HepG2 (cell line): ENCODE results near the gene CCDC85C. TPM values are rescaled to one million over a fixed set of nuclear protein-coding genes. Genes with fewer than 3 reads are reported as not detected.

Source experiments
- ARNTL ChIP-seq: sonication (generic); formaldehyde crosslinking; IDR thresholded peaks from 2 replicates; pipeline ENCODE4 v1.4.0; 2020; ENCODE audit warnings: mild to moderate bottlenecking, missing genetic modification reagents
- CREB1 ChIP-seq, 2 experiments: fragments of 450-650 bp in 1 of 2; IDR thresholded peaks; 2 replicates each; pipeline ENCODE4 v1.6.1; 2016 to 2017; ENCODE audit warnings: control low read depth in 1 of 2, mild to moderate bottlenecking in 1 of 2, missing compliant biosample characterization in 1 of 2, missing genetic modification characterization in 1 of 2
- CSRNP1 ChIP-seq: sonication (generic); formaldehyde crosslinking; IDR thresholded peaks from 2 replicates; pipeline ENCODE4 v1.8.1; 2023; ENCODE audit warnings: mild to moderate bottlenecking, missing genetic modification reagents
- HDAC2 ChIP-seq: sonication (generic); formaldehyde crosslinking; IDR thresholded peaks from 2 replicates; pipeline ENCODE4 v1.4.0; 2020; ENCODE audit warnings: missing genetic modification reagents
- MAX ChIP-seq: IDR thresholded peaks from 2 replicates; pipeline ENCODE4 v1.6.1; 2012; ENCODE audit warnings: inconsistent platforms
- MAZ ChIP-seq, 2 experiments: sonication (generic) in 1 of 2; formaldehyde crosslinking in 1 of 2; IDR thresholded peaks; 2 replicates each; pipeline versions ENCODE4 v1.5.0 to v1.6.1; 2012 to 2020; ENCODE audit warnings: low read depth in 2 of 2, mild to moderate bottlenecking in 2 of 2, borderline replicate concordance in 1 of 2, improper control_type of control experiment in 1 of 2, low read length in 1 of 2, missing genetic modification reagents in 1 of 2, moderate library complexity in 1 of 2
- MBNL3 ChIP-seq: fragments of 250-450 bp; sonication (Bioruptor Pico); conservative IDR thresholded peaks from 2 replicates; pipeline ENCODE4 v1.8.0; 2022; ENCODE audit warnings: mild to moderate bottlenecking, inconsistent platforms
- MIER3 ChIP-seq: IDR thresholded peaks from 2 replicates; pipeline ENCODE4 v1.6.1; 2016; ENCODE audit warnings: missing compliant biosample characterization, borderline replicate concordance
- MTA3 ChIP-seq: sonication (generic); formaldehyde crosslinking; IDR thresholded peaks from 2 replicates; pipeline ENCODE4 v1.4.0; 2020; ENCODE audit warnings: missing genetic modification reagents
- NR2F6 ChIP-seq, 2 experiments: IDR thresholded peaks; 2 replicates each; pipeline ENCODE4 v1.6.1; 2016; ENCODE audit warnings: antibody characterized with exemption in 1 of 2, mild to moderate bottlenecking in 1 of 2
- PCBP1 ChIP-seq: fragments of 200-400 bp; formaldehyde crosslinking; IDR thresholded peaks from 2 replicates; pipeline ENCODE4 v1.6.1; 2017; ENCODE audit warnings: mild to moderate bottlenecking, low read depth, low read length, borderline replicate concordance
- REL ChIP-seq: sonication (generic); formaldehyde crosslinking; conservative IDR thresholded peaks from 2 replicates; pipeline ENCODE4 v1.8.0; 2022; ENCODE audit warnings: mild to moderate bottlenecking, missing genetic modification reagents, moderate library complexity
- SALL2 ChIP-seq: sonication (generic); formaldehyde crosslinking; IDR thresholded peaks from 2 replicates; pipeline ENCODE4 v1.8.1; 2023; ENCODE audit warnings: mild to moderate bottlenecking, missing genetic modification reagents, inconsistent platforms
- SMAD1 ChIP-seq: sonication (generic); formaldehyde crosslinking; IDR thresholded peaks from 2 replicates; pipeline ENCODE4 v1.4.0; 2020; ENCODE audit warnings: missing genetic modification reagents, low read depth, mild to moderate bottlenecking, borderline replicate concordance
- SMAD9 ChIP-seq: sonication (generic); formaldehyde crosslinking; IDR thresholded peaks from 2 replicates; pipeline ENCODE4 v1.5.1; 2020; ENCODE audit warnings: mild to moderate bottlenecking, missing genetic modification reagents
- UBTF ChIP-seq: sonication (generic); formaldehyde crosslinking; IDR thresholded peaks from 2 replicates; pipeline ENCODE4 v1.4.0; 2020; ENCODE audit warnings: mild to moderate bottlenecking, missing genetic modification reagents
- XBP1 ChIP-seq: sonication (generic); formaldehyde crosslinking; IDR thresholded peaks from 2 replicates; pipeline ENCODE4 v1.5.0; 2020; ENCODE audit warnings: missing genetic modification reagents
- ZFP62 ChIP-seq: sonication (generic); formaldehyde crosslinking; IDR thresholded peaks from 2 replicates; pipeline ENCODE4 v1.4.0; 2020; ENCODE audit warnings: missing genetic modification reagents
- ZHX1 ChIP-seq: sonication (generic); formaldehyde crosslinking; IDR thresholded peaks from 2 replicates; pipeline ENCODE4 v1.8.1; 2022; ENCODE audit warnings: low read depth, mild to moderate bottlenecking, missing genetic modification reagents
- ZMYM4 ChIP-seq: sonication (generic); formaldehyde crosslinking; IDR thresholded peaks from 2 replicates; pipeline ENCODE4 v1.8.1; 2023; ENCODE audit warnings: mild to moderate bottlenecking, missing genetic modification reagents
- ZNF138 ChIP-seq: sonication (generic); formaldehyde crosslinking; IDR thresholded peaks from 2 replicates; pipeline ENCODE4 v1.5.0; 2020; ENCODE audit warnings: mild to moderate bottlenecking, low read depth, missing genetic modification reagents
- ZNF33A ChIP-seq: sonication (generic); formaldehyde crosslinking; IDR thresholded peaks from 2 replicates; pipeline ENCODE4 v1.5.1; 2020; ENCODE audit warnings: missing genetic modification reagents, mild to moderate bottlenecking, moderate library complexity, borderline replicate concordance
- polyA plus RNA-seq, 8 experiments: library from polyadenylated mRNA; depleted of rRNA in 3 of 8; stranded (reverse) in 7 of 8; unstranded in 1 of 8; fragments of >200 nt; fragmentation: Illumina TruSeq in 4 of 8; extraction: Trizol in 4 of 8; gene quantifications; 2 replicates each; pipeline versions ENCODE4 v1.2.1 to v1.2.3, GENCODE V29; 2011 to 2016; ENCODE audit warnings: low read depth in 4 of 8, missing spikeins in 1 of 8, mixed read lengths in 1 of 8; ENCODE audit not compliant: insufficient read depth in 1 of 8
- total RNA-seq, 5 experiments: library from RNA; depleted of rRNA; stranded (reverse); fragments of >200 nt; fragmentation: Illumina TruSeq; extraction: Trizol; gene quantifications; 2 replicates each; pipeline ENCODE4 v1.2.3, GENCODE V29; 2016; ENCODE audit warnings: low read depth in 1 of 5

The CCDC85C gene
- total and polyA plus RNA-seq, 2 of the 13 experiments (the other 11 are each of a cell fraction or from before 2014, with no cell fraction given) = 18.8 to 43.8 TPM

GRCh38 chr14:99603471-99604277 is at the start of gene CCDC85C (continued):
- TF ChIP-seq ZHX1 = peak; percentile 96
- peak; percentile 38 for TF ChIP-seq ARNTL
- TF ChIP-seq NR2F6 (IDR thresholded peaks at IDR 0.05) = no peak
- TF ChIP-seq NR2F6 (CRISPR knock-in tag; IDR thresholded peaks at IDR 0.05) = no peak
- peak; percentile 98; the same call in 1 of the 2 replicates for TF ChIP-seq ZNF138 (CRISPR knock-in tag)
- no peak for TF ChIP-seq PCBP1
- TF ChIP-seq CSRNP1 = peak; percentile 88; the same call in 1 of the 2 replicates
- peak; percentile 69; the same call in 1 of the 2 replicates for TF ChIP-seq UBTF (CRISPR knock-in tag)
- no peak for TF ChIP-seq CREB1 (IDR thresholded peaks at IDR 0.05)
- TF ChIP-seq CREB1 (CRISPR knock-in tag; IDR thresholded peaks at IDR 0.05) = no peak
- TF ChIP-seq SMAD9 (CRISPR knock-in tag) = peak; percentile 77; the same call in 1 of the 2 replicates
- TF ChIP-seq XBP1 = peak; percentile 45; the same call in 1 of the 2 replicates
- peak; percentile 73 for TF ChIP-seq SALL2 (CRISPR knock-in tag)
- peak; percentile 97 for TF ChIP-seq MAX
- 0 out of 2 replicates have a peak, but pooled peaks have one; percentile 11 for TF ChIP-seq HDAC2
- TF ChIP-seq SMAD1 = peak; percentile 73; the same call in 1 of the 2 replicates
- no peak for TF ChIP-seq MTA3 (CRISPR knock-in tag)
- peak; percentile 97 for TF ChIP-seq REL (CRISPR knock-in tag)
- no peak for TF ChIP-seq ZNF33A (CRISPR knock-in tag)
- no peak for TF ChIP-seq MBNL3 (CRISPR knock-in tag)
- TF ChIP-seq ZMYM4 (CRISPR knock-in tag) = peak; percentile 76
- no peak for TF ChIP-seq ZFP62 (CRISPR knock-in tag)
- TF ChIP-seq MIER3 = no peak
- no peak for TF ChIP-seq MAZ (IDR thresholded peaks at IDR 0.05; ENCODE audit: borderline replicate concordance, low read depth, low read length)
- peak; percentile 84 for TF ChIP-seq MAZ (CRISPR knock-in tag; IDR thresholded peaks at IDR 0.05; ENCODE audit: low read depth)
